Measurements from ENCODE around the gene OR6Q1.

OR6Q1 gene

GRCh38 chr11:58059007-58059350, 28.2 kb downstream of the OR6Q1 start:
- no peak for DNase-seq

- DNase-seq = no peak
Measured at GRCh38 chr11:58060535-58060934, 29.8 kb downstream of the OR6Q1 start.

DNA sequence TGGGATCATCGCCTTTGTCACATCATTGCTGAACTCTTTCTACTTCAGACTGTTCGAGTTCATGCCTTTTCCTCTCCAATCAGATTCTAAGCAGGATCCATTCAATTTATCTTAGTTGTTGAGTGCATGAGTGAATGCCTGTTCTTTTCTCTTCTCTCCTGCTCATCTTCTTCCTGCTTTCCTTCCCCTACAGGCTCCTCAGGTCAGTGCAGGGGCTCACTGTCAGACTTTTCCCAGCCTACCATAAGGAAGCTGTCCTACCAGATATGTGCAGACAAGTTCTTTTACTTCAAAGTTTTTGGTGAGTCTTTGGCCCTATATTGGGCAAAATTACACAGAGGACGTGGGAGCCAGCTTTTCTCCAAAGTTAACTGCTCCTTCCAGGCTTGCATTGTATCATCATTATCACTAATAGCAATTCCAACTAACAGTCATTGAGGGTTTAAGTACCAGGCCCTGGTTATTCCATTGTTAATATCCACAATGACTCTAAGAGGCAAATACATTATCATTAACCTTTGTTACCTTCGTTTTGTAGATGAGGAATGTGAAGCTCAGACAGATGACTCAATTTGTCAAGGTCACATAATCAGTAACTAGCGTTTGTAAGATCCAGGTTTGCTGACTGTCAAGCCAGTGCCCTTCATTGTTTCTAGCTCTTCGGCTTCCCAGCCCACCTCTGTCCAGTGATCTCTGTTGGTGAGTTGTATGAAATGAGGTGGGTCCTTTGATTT, 30.4 kb downstream of the OR6Q1 start:
- no peak for DNase-seq

DNA sequence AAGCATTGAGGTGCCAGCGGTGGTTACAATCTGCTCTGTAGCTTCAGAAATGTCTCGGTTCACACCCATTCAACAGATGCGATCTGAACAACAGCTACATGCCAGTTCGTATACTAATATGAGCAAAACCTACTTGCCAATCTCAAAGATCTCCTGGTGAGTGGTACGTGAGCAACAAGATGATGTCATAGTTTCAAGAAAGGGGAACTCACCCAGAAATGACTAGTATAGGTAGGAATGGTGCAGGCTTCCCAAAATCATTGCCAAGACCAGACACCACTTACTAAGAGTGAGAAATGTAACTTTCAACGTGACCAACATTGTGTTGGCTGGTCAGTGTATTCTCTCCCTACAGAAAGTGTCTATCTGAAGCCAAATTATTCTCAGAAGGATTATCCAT, 31.1 kb downstream of the OR6Q1 start:
- DNase-seq = no peak

- no peak for DNase-seq
Measured at GRCh38 chr11:58067685-58068084, 36.9 kb downstream of the OR6Q1 start.

DNA sequence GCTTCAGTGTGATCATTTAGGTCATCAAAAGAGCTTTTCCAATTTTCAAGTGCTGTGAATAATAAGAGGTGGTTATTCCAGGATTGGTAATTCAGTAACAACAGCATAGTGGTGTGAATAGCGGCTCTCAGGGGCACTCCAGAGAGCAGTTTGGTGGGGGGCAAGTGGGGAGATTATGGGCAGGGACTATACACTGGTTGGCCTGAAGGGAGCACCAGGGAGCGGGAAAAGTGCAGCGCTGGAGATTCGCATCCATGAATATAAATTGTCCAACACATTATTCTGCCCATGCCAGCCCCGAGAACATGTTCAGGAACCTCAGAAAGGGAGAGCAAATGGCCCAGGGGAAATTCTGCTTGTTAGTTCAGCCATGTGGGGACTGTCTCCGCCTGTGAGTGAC, 37.9 kb downstream of the OR6Q1 start:
- DNase-seq = no peak

DNA sequence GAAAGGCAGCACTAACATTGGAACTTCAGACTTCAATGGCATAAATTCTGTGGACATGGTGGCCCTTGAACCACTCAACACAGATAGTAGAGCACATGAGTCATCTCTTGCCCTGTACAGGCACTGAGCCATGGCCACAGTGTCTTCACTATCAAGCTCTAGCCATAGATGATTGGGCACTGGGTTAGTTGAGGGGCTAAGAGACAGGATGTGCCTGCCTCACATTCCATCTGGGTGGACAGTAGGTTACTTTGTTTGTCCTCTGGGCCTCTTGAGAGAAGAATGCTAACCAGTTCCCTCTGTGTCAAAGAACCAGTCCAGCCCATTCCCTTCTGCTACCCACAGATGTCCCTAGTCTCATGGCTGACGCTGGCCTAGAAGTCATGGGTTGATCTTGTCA, 39.8 kb downstream of the OR6Q1 start:
- no peak for DNase-seq

DNA sequence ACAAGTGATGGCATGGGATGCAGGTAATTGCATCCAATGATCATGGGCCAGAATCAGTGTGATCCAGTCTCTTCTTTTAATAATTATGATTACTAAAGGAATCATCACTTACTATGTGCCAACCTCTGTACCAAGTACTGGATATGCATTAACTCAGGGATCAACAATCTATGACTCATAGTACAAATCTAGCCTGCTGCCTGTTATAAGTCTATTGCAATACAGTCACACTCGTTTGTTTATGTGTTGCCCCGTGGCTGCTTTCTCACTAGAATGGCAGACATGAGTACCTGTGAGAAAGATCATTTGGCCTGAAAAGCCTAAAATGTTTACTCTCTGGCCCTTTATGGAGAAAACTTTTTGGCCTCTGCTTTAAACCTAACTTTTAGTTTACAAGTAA, 45.0 kb downstream of the OR6Q1 start:
- DNase-seq = no peak

Measured in left hindlimb (tissue), 1 donor.